Activated naive CD4-positive, alpha-beta T cell treated with anti-CD3 and anti-CD28 coated beads for 36 hours (primary cell): ENCODE measurements around the gene SMTN. TPM values are rescaled to one million over a fixed set of nuclear protein-coding genes. Genes with fewer than 3 reads are reported as not detected.
"Not testable (repeated sequence)": the region's sequence is repeated elsewhere in the genome, so short reads cannot be mapped to it uniquely, and the experiment has no call there.

Experiments used
- CTCF ChIA-PET: fragments of 350-600 bp; sonication (Branson Sonifier 250); formaldehyde crosslinking; loops from one replicate; lab custom pipeline; 2021; ENCODE audit warnings: antibody characterized with exemption; lab: Charles Lee
- DNase-seq: peaks from one replicate; pipeline ENCODE4 v3.0.0-alpha.2; 2020
- H3K27ac Mint-ChIP-seq: one replicate; pipeline ENCODE4 v1.8.0; 2021; ENCODE audit warnings: mild to moderate bottlenecking, mixed read lengths
- H3K27me3 Mint-ChIP-seq: one replicate; pipeline ENCODE4 v1.8.0; 2021; ENCODE audit warnings: low read depth, mixed read lengths
- H3K36me3 Mint-ChIP-seq: one replicate; pipeline ENCODE4 v1.8.0; 2021; ENCODE audit warnings: low read depth, mixed read lengths
- H3K4me1 Mint-ChIP-seq: one replicate; pipeline ENCODE4 v1.8.0; 2021; ENCODE audit warnings: low read depth, mixed read lengths
- H3K4me3 Mint-ChIP-seq: one replicate; pipeline ENCODE4 v1.8.0; 2021; ENCODE audit warnings: mild to moderate bottlenecking, moderate library complexity, mixed read lengths
- H3K9me3 Mint-ChIP-seq: one replicate; pipeline ENCODE4 v1.8.0; 2021; ENCODE audit warnings: mixed read lengths
- intact Hi-C: fragments of 100-400 bp; cut with micrococcal nuclease; formaldehyde crosslinking; loops from one replicate; pipeline ENCODE4 v1.15.1; 2023
- total RNA-seq, 2 experiments: library from RNA; stranded (reverse); gene quantifications; one replicate each; pipeline ENCODE4 v1.2.3, GENCODE V29; 2021

The SMTN gene
- total RNA-seq, 2 experiments from 2014 or later = 46.2 to 47.6 TPM

- Mint-ChIP-seq H3K27ac (no peak overlapping the region), H3K36me3 (no peaks in the 10 kb centered on the region), H3K4me3 (no peak overlapping the region), H3K9me3 (no peaks in the 10 kb centered on the region), H3K27me3 (no peaks in the 10 kb centered on the region), H3K4me1 (no peaks in the 10 kb centered on the region)
- no peak for DNase-seq
- intact Hi-C loops = no loop called here
- CTCF ChIA-PET = no interaction called here
Measured at GRCh38 chr22:31055117-31055634, 25.9 kb upstream of the SMTN start.

GRCh38 chr22:31055635-31056159, 25.4 kb upstream of the SMTN start:
- no peaks in the 10 kb centered on the region for H3K27me3 Mint-ChIP-seq
- no peaks in the 10 kb centered on the region for H3K36me3 Mint-ChIP-seq
- CTCF ChIA-PET = no interaction called here
- intact Hi-C loops = no loop called here
- no peak for DNase-seq
- no peak overlapping the region for H3K27ac Mint-ChIP-seq
- H3K4me1 Mint-ChIP-seq = no peaks in the 10 kb centered on the region
- H3K9me3 Mint-ChIP-seq = no peaks in the 10 kb centered on the region
- H3K4me3 Mint-ChIP-seq = no peak overlapping the region

- Mint-ChIP-seq H3K27ac (no peak overlapping the region), H3K4me3 (no peak overlapping the region), H3K4me1 (no peaks in the 10 kb centered on the region), H3K9me3 (no peaks in the 10 kb centered on the region), H3K27me3 (no peaks in the 10 kb centered on the region), H3K36me3 (no peaks in the 10 kb centered on the region)
- intact Hi-C loops = no loop called here
- DNase-seq = no peak
- CTCF ChIA-PET = interaction anchor here (0.7 kb wide), 1 partner anchor 153 kb away, joined by 3 read pairs; no protein-coding TSS in a partner anchor
Measured at GRCh38 chr22:31056986-31057599, 24.0 kb upstream of the SMTN start.

- H3K4me1 Mint-ChIP-seq, H3K27ac Mint-ChIP-seq, intact Hi-C loops, H3K4me3 Mint-ChIP-seq, H3K27me3 Mint-ChIP-seq, DNase-seq, H3K9me3 Mint-ChIP-seq, H3K36me3 Mint-ChIP-seq: not testable (repeated sequence)
- CTCF ChIA-PET = interaction anchor here (0.6 kb wide), 1 partner anchor 319 kb away, joined by 3 read pairs; no protein-coding TSS in a partner anchor
Measured at GRCh38 chr22:31059663-31060062, 21.5 kb upstream of the SMTN start.

GRCh38 chr22:31062566-31063230, 18.4 kb upstream of the SMTN start:
- H3K36me3 Mint-ChIP-seq = no peaks in the 10 kb centered on the region
- no peak overlapping the region for H3K4me3 Mint-ChIP-seq
- intact Hi-C loops = no loop called here
- CTCF ChIA-PET = no interaction called here
- H3K27ac Mint-ChIP-seq = no peak overlapping the region
- DNase-seq = no peak
- no peaks in the 10 kb centered on the region for H3K4me1 Mint-ChIP-seq
- no peaks in the 10 kb centered on the region for H3K27me3 Mint-ChIP-seq
- no peaks in the 10 kb centered on the region for H3K9me3 Mint-ChIP-seq

DNA sequence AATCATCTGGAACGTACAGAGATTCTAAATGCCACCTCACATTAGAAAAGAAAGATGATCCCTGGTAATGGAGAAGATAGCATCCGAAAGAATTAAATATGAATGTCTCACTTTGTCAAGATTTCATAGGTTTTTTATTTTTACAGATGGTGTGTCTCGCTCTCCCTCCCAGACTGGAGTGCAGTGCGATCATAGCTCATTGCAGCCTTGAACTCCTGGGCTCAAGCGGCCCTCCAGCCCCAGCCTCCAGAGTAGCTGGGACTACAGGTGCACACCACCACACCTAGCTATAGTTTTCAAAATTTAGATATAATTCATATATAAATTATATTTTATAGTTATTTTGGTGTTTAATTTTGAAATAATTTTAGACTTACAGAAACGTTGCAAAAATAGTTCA, 16.7 kb upstream of the SMTN start:
- no peaks in the 10 kb centered on the region for H3K27me3 Mint-ChIP-seq
- CTCF ChIA-PET = interaction anchor here (0.6 to 1.7 kb wide), 3 partner anchors 19 to 71 kb away, joined by 3 to 5 read pairs (median 4); no protein-coding TSS in a partner anchor
- no peaks in the 10 kb centered on the region for H3K9me3 Mint-ChIP-seq
- H3K4me3 Mint-ChIP-seq = peak overlapping the region; percentile 2
- no peaks in the 10 kb centered on the region for H3K36me3 Mint-ChIP-seq
- H3K27ac Mint-ChIP-seq = no peak overlapping the region
- H3K4me1 Mint-ChIP-seq = no peaks in the 10 kb centered on the region
- no peak for DNase-seq
- intact Hi-C loops = no loop called here

- CTCF ChIA-PET = no interaction called here
- no peaks in the 10 kb centered on the region for H3K36me3 Mint-ChIP-seq
- intact Hi-C loops = no loop called here
- no peaks in the 10 kb centered on the region for H3K4me1 Mint-ChIP-seq
- H3K27me3 Mint-ChIP-seq = no peaks in the 10 kb centered on the region
- DNase-seq = no peak
- no peak overlapping the region for H3K27ac Mint-ChIP-seq
- H3K4me3 Mint-ChIP-seq = no peak overlapping the region
- no peaks in the 10 kb centered on the region for H3K9me3 Mint-ChIP-seq
Measured at GRCh38 chr22:31068970-31069369, 12.1 kb upstream of the SMTN start.

DNA sequence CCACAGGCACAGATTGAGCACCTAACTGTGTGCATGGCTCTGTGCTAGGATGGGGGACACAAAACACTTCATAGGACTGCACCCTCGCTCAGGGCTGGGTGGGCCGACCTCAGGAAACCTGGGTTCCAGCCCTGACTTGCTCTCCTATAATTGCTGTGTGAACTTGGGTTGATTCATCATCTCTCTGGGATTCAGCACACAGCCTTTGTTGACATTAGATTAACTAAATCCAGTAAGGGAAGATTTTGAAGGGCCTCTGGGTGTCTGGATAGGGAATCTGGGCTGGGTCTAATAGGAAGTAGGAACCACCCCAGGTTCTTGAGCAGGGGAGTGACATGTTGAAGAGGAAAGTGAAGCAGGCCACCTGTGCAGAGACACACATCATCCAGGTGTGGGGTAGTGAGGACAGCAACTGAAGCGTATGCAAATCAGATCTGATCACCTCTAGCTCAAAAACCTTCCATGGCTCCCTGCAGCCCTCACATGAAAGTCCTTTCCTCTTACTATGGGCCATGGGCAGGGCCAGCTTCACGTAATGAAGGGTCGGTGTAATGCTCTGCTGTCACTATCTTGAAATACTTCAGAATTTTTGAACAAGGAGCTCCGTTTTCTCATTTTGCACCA, 11.3 kb upstream of the SMTN start:
- H3K9me3 Mint-ChIP-seq, H3K4me1 Mint-ChIP-seq, intact Hi-C loops, H3K36me3 Mint-ChIP-seq, H3K27ac Mint-ChIP-seq, CTCF ChIA-PET, H3K27me3 Mint-ChIP-seq, DNase-seq, H3K4me3 Mint-ChIP-seq: not testable (repeated sequence)

DNA sequence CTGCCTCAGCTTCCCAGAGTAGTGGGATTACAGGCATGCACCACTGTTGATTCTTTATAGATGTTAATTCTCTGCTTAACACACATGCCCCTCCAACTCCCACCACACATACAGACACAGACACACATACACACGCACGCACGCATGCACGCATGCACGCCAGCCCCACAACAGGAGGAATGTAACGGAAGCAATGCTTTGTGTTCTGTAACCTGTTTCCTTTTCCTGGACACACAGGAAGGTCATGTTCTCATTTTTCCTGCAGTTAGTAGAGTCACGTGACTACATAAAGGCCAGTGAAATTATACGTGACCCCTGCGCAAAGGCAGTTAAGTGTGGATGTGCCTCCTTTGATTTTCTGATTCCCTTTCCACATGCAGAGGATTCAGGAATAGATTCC, 8.0 kb upstream of the SMTN start:
- H3K36me3 Mint-ChIP-seq, H3K27me3 Mint-ChIP-seq, H3K27ac Mint-ChIP-seq, DNase-seq, H3K4me1 Mint-ChIP-seq, intact Hi-C loops, H3K4me3 Mint-ChIP-seq, H3K9me3 Mint-ChIP-seq: not testable (repeated sequence)
- CTCF ChIA-PET = interaction anchor here (1.1 kb wide), 1 partner anchor 11 kb away, joined by 3 read pairs; no protein-coding TSS in a partner anchor

GRCh38 chr22:31073545-31074145, 7.5 kb upstream of the SMTN start:
- H3K27ac Mint-ChIP-seq, intact Hi-C loops, H3K4me1 Mint-ChIP-seq, H3K27me3 Mint-ChIP-seq, H3K36me3 Mint-ChIP-seq, H3K9me3 Mint-ChIP-seq, DNase-seq, H3K4me3 Mint-ChIP-seq: not testable (repeated sequence)
- CTCF ChIA-PET = interaction anchor here (1.1 kb wide), 1 partner anchor 11 kb away, joined by 3 read pairs; no protein-coding TSS in a partner anchor

DNA sequence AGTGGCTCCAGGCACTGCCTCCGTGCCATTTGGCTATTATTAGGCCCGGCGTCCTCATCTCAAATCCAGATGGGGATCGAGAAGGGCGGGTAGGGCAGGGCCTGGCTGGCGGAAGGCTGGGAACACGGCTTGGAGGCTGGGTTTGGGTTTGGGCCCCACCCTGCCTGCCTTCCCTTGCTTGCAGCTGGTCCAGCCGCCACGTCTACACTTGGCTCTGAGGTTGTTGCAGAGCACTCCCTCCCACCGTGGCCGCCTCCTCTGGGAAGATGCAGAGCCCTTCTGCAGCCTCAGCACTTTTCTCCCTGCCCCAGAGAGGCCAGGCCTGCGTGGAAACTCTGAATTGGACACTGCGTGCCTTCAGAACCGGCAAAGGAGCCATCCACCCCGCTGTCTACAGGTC, 5.2 kb upstream of the SMTN start:
- CTCF ChIA-PET = no interaction called here
- H3K27me3 Mint-ChIP-seq = no peaks in the 10 kb centered on the region
- intact Hi-C loops = no loop called here
- H3K4me3 Mint-ChIP-seq = no peak overlapping the region
- no peaks in the 10 kb centered on the region for H3K9me3 Mint-ChIP-seq
- H3K27ac Mint-ChIP-seq = no peak overlapping the region
- peaks cover 4% of the 10 kb centered on the region for H3K4me1 Mint-ChIP-seq
- H3K36me3 Mint-ChIP-seq = no peaks in the 10 kb centered on the region
- no peak for DNase-seq

GRCh38 chr22:31077681-31078080, 3.4 kb upstream of the SMTN start:
- Mint-ChIP-seq H3K27ac (no peak overlapping the region), H3K36me3 (no peaks in the 10 kb centered on the region), H3K27me3 (no peaks in the 10 kb centered on the region), H3K4me3 (no peak overlapping the region), H3K4me1 (peaks cover 18% of the 10 kb centered on the region), H3K9me3 (no peaks in the 10 kb centered on the region)
- CTCF ChIA-PET = no interaction called here
- intact Hi-C loops = no loop called here
- no peak for DNase-seq
